Left ventricle myocardium inferior (tissue), 1 donor: ENCODE results near the gene JAM3. TPM values are rescaled to one million over a fixed set of nuclear protein-coding genes. Genes with fewer than 3 reads are reported as not detected.

Experiments
- DNase-seq: peaks from one replicate; pipeline ENCODE4 v3.0.0-alpha.2; 2020
- H3K27ac ChIP-seq: fragments of 200-600 bp; replicated peaks from 2 replicates; pipeline ENCODE4 v1.8.0; 2021
- H3K27me3 ChIP-seq: fragments of 200-600 bp; 2 replicates; pipeline ENCODE4 v1.8.0; 2021; ENCODE audit warnings: low read depth
- H3K36me3 ChIP-seq: fragments of 200-600 bp; 2 replicates; pipeline ENCODE4 v1.8.0; 2021
- H3K4me1 ChIP-seq: fragments of 200-600 bp; 2 replicates; pipeline ENCODE4 v1.8.0; 2021
- H3K4me3 ChIP-seq: fragments of 200-600 bp; 2 replicates; pipeline ENCODE4 v1.8.0; 2021; ENCODE audit warnings: mild to moderate bottlenecking, moderate library complexity
- H3K9me3 ChIP-seq: fragments of 200-600 bp; replicated peaks from 2 replicates; pipeline ENCODE4 v1.8.0; 2021
- CTCF ChIP-seq: fragments of 200-600 bp; IDR thresholded peaks from 2 replicates; pipeline ENCODE4 v1.8.0; 2021; ENCODE audit warnings: antibody characterized with exemption, mild to moderate bottlenecking, borderline replicate concordance
- intact Hi-C: fragments of 100-400 bp; cut with micrococcal nuclease; formaldehyde crosslinking; loops from one replicate; pipeline ENCODE4 v1.11.0; 2022
- total RNA-seq: library from RNA; stranded (reverse); fragmentation: NEBNext Ultra II Directional; extraction: Animal tissue kit (Norgen Biotek cat#: 25700); gene quantifications from one replicate; pipeline ENCODE4 v1.2.1, GENCODE V29; 2021
- donor health status: DM: no; HTN: yes; CAD: no; lungs with severe emphysema.

The JAM3 gene
- total RNA-seq, 1 donor from 2014 or later, result 36.2 TPM

- intact Hi-C loops, result no loop called here
- H3K4me3 ChIP-seq, result peak overlapping the region; percentile 50
- H3K27ac ChIP-seq, result peak overlapping the region; percentile 92
- no peaks in the 10 kb centered on the region for H3K36me3 ChIP-seq
- no peaks in the 10 kb centered on the region for H3K27me3 ChIP-seq
- H3K4me1 ChIP-seq, result peaks cover 73% of the 10 kb centered on the region
- DNase-seq, result no peak
- TF ChIP-seq CTCF, result no peak
- H3K9me3 ChIP-seq, result no peaks in the 10 kb centered on the region
These were observed 34.1 kb upstream of the JAM3 start for GRCh38 chr11:134034496-134035381.

GRCh38 chr11:134036492-134037045, 32.3 kb upstream of the JAM3 start:
- no peak for DNase-seq
- H3K4me1 ChIP-seq, result peaks cover 91% of the 10 kb centered on the region

GRCh38 chr11:134037046-134037908, 31.6 kb upstream of the JAM3 start:
- H3K27ac ChIP-seq, result peak overlapping the region; percentile 92
- H3K4me1 ChIP-seq, result peaks cover 96% of the 10 kb centered on the region
- H3K4me3 ChIP-seq, result peak overlapping the region; percentile 75
- TF ChIP-seq CTCF, result no peak
- H3K27me3 ChIP-seq, result no peaks in the 10 kb centered on the region
- H3K9me3 ChIP-seq, result no peaks in the 10 kb centered on the region
- DNase-seq, result peak; percentile 81
- H3K36me3 ChIP-seq, result no peaks in the 10 kb centered on the region
- intact Hi-C loops, result no loop called here

More at GRCh38 chr11:134036492-134037045, 32.3 kb upstream of the JAM3 start:
- H3K27ac ChIP-seq, result peak overlapping the region; percentile 92
- H3K27me3 ChIP-seq, result no peaks in the 10 kb centered on the region
- no peaks in the 10 kb centered on the region for H3K9me3 ChIP-seq
- intact Hi-C loops, result no loop called here
- no peaks in the 10 kb centered on the region for H3K36me3 ChIP-seq
- no peak for TF ChIP-seq CTCF
- H3K4me3 ChIP-seq, result peak overlapping the region; percentile 75

GRCh38 chr11:134038897-134039470, 29.9 kb upstream of the JAM3 start:
- no peak for TF ChIP-seq CTCF
- peaks cover 80% of the 10 kb centered on the region for H3K4me1 ChIP-seq
- peak overlapping the region; percentile 39 for H3K4me3 ChIP-seq
- DNase-seq, result no peak
- intact Hi-C loops, result no loop called here
- H3K36me3 ChIP-seq, result no peaks in the 10 kb centered on the region
- peak overlapping the region; percentile 63 for H3K27ac ChIP-seq
- no peaks in the 10 kb centered on the region for H3K9me3 ChIP-seq
- H3K27me3 ChIP-seq, result no peaks in the 10 kb centered on the region
